ENCODE data around the gene GRAMD1A.
"Not testable (repeated sequence)": the region's sequence is repeated elsewhere in the genome, so short reads cannot be mapped to it uniquely, and the experiment has no call there.

The GRAMD1A gene

DNA sequence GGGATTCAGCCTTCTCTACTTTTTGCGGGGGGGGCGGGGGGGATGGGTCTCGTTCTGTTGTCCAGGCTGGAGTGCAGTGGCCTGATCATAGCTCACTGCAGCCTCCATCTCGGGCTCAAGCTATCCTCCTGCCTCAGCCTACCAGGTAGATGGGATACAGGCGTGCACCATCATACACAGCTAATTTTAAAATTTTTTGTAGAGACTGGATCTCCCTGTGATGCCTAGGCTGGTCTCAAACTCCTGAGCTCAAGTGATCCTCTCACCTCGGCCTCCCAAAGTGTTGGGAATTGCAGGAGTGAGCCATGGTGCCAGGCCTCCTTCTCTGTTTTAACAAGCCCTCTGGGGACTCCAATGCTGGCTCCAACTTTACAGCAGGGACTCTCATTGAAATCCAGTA lies 35.5 kb upstream of the GRAMD1A start:
- Histone ChIP-seq H2AFZ (ENCODE audit: low read length) (peak overlapping the region; percentile 98), H4K91ac (ENCODE audit: low read depth, low read length, poor library complexity) (no peak overlapping the region), H2BK120ac (ENCODE audit: low read depth, low read length) (no peak overlapping the region), H3K4me3 (ENCODE audit: low read length in 2 of 2) (peak overlapping the region in 1 of 2 donors; percentile 72), H3K4me1 (ENCODE audit: control insufficient read depth in 2 of 2, insufficient read depth in 1 of 2, low read depth in 1 of 2, low read length in 2 of 2) (peaks cover 0 to 5% of the 10 kb centered on the region in 2 donors), H2BK15ac (ENCODE audit: low read length) (no peak overlapping the region), H3K27ac (replicated peaks; ENCODE audit: low read length) (no peak overlapping the region), H3K14ac (ENCODE audit: low read length) (no peak overlapping the region), H4K8ac (ENCODE audit: low read depth, low read length) (no peak overlapping the region), H3K4ac (ENCODE audit: low read length) (no peak overlapping the region), H2BK5ac (ENCODE audit: low read length) (no peak overlapping the region), H3K9ac (ENCODE audit: low read depth, low read length, poor library complexity) (no peak overlapping the region), H2AK5ac (ENCODE audit: low read depth, low read length) (no peak overlapping the region), H2BK12ac (ENCODE audit: low read length) (no peak overlapping the region), H3K23ac (ENCODE audit: low read depth, low read length, poor library complexity) (no peak overlapping the region), H3K27me3 (ENCODE audit: control insufficient read depth in 3 of 3, insufficient read depth in 3 of 3, low read depth in 1 of 3, low read length in 3 of 3) (peaks cover 0 to 2% (median 0%) of the 10 kb centered on the region in 3 experiments), H3K4me2 (ENCODE audit: insufficient read depth, low read length, poor library complexity, severe bottlenecking) (no peak overlapping the region), H3K36me3 (replicated peaks in 1 of 2; ENCODE audit: control insufficient read depth in 2 of 2, insufficient read depth in 2 of 2, low read length in 2 of 2) (peaks cover 6 to 8% of the 10 kb centered on the region in 2 donors), H3K18ac (ENCODE audit: low read length) (no peak overlapping the region), H3K9me3 (replicated peaks in 1 of 2; ENCODE audit: control insufficient read depth in 2 of 2, insufficient read depth in 1 of 2, low read depth in 1 of 2, low read length in 2 of 2) (peaks cover 9 to 36% of the 10 kb centered on the region in 2 donors), H3K79me1 (ENCODE audit: low read depth, low read length) (peaks cover 2% of the 10 kb centered on the region)
- no peak for DNase-seq (ENCODE audit: low spot score)
- WGBS, 2 donors (ENCODE audit: extremely low coverage in 2 of 2, insufficient read length in 2 of 2, insufficient replicate concordance in 1 of 2): no CpG with 5 or more reads among the region's 6 CpGs

DNA sequence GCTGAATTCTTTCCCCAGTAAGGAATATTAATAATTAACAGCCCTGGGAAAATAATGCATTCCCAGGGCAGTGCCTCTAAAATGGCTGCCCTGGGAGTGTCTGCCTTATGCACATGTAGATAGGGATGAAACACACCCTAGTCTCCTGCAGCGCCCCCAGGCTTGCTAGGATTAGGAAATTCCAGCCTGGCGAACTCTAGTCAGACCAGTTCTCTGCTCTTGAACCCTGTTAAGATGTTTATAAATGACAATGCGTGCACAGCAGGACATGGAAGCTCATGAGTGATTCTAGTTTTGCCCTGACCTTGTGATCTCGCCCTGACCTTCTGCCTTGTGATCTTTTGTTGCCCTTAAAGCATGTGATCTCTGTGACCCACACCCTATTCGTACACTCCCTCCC lies 34.6 kb upstream of the GRAMD1A start:
- H3K23ac ChIP-seq (ENCODE audit: low read depth, low read length, poor library complexity); H2BK120ac ChIP-seq (ENCODE audit: low read depth, low read length); H3K14ac ChIP-seq (ENCODE audit: low read length); H2AK5ac ChIP-seq (ENCODE audit: low read depth, low read length); H2BK12ac ChIP-seq (ENCODE audit: low read length); H3K4me2 ChIP-seq (ENCODE audit: insufficient read depth, low read length, poor library complexity, severe bottlenecking); H2AFZ ChIP-seq (ENCODE audit: low read length); H3K9ac ChIP-seq (ENCODE audit: low read depth, low read length, poor library complexity); H3K27me3 ChIP-seq (ENCODE audit: control insufficient read depth in 3 of 3, insufficient read depth in 3 of 3, low read depth in 1 of 3, low read length in 3 of 3); H3K79me1 ChIP-seq (ENCODE audit: low read depth, low read length); H3K4ac ChIP-seq (ENCODE audit: low read length); H3K4me3 ChIP-seq (ENCODE audit: low read length in 2 of 2); H3K18ac ChIP-seq (ENCODE audit: low read length); H2BK5ac ChIP-seq (ENCODE audit: low read length); H3K36me3 ChIP-seq (replicated peaks in 1 of 2; ENCODE audit: control insufficient read depth in 2 of 2, insufficient read depth in 2 of 2, low read length in 2 of 2); H3K4me1 ChIP-seq (ENCODE audit: control insufficient read depth in 2 of 2, insufficient read depth in 1 of 2, low read depth in 1 of 2, low read length in 2 of 2); DNase-seq (ENCODE audit: low spot score); H2BK15ac ChIP-seq (ENCODE audit: low read length); H4K91ac ChIP-seq (ENCODE audit: low read depth, low read length, poor library complexity); H4K8ac ChIP-seq (ENCODE audit: low read depth, low read length); H3K27ac ChIP-seq (replicated peaks; ENCODE audit: low read length): not testable (repeated sequence)
- peaks cover 2 to 29% of the 10 kb centered on the region in 2 donors for H3K9me3 ChIP-seq (replicated peaks in 1 of 2; ENCODE audit: control insufficient read depth in 2 of 2, insufficient read depth in 1 of 2, low read depth in 1 of 2, low read length in 2 of 2)
- WGBS, 2 donors (ENCODE audit: extremely low coverage in 2 of 2, insufficient read length in 2 of 2, insufficient replicate concordance in 1 of 2): no CpG with 5 or more reads among the region's 5 CpGs

DNA sequence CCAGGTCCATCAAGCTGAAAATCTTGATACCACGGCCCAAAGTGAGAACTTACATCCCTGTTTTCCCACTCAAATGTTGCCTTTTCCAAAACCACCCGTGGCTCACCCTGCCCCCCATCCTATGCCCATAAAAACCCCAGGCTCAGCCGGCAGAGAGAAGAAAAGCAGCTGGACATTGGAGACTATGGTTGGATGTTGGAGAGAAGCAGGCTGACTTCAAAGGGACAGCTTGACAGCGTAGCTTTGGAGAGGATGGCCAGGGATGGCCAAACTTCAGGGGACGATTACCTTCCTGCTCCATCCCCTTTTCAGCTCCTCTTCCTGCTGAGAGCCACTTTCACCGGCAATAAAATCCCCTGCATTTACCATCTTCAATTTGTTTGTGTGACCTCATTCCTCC lies 32.6 kb upstream of the GRAMD1A start:
- H3K4me1 ChIP-seq (ENCODE audit: control insufficient read depth in 2 of 2, insufficient read depth in 1 of 2, low read depth in 1 of 2, low read length in 2 of 2): peaks cover 0 to 5% of the 10 kb centered on the region in 2 donors
- H2BK120ac ChIP-seq (ENCODE audit: low read depth, low read length): no peak overlapping the region
- H2BK5ac ChIP-seq (ENCODE audit: low read length): no peak overlapping the region
- H3K4ac ChIP-seq (ENCODE audit: low read length): no peak overlapping the region
- no peak for DNase-seq (ENCODE audit: low spot score)
- H2AFZ ChIP-seq (ENCODE audit: low read length): no peak overlapping the region
- H3K9me3 ChIP-seq (replicated peaks in 1 of 2; ENCODE audit: control insufficient read depth in 2 of 2, insufficient read depth in 1 of 2, low read depth in 1 of 2, low read length in 2 of 2): peaks cover 0 to 25% of the 10 kb centered on the region in 2 donors
- H3K27ac ChIP-seq (replicated peaks; ENCODE audit: low read length): no peak overlapping the region
- peaks cover 0 to 3% (median 2%) of the 10 kb centered on the region in 3 experiments for H3K27me3 ChIP-seq (ENCODE audit: control insufficient read depth in 3 of 3, insufficient read depth in 3 of 3, low read depth in 1 of 3, low read length in 3 of 3)
- no peak overlapping the region for H2BK15ac ChIP-seq (ENCODE audit: low read length)
- no peak overlapping the region for H2BK12ac ChIP-seq (ENCODE audit: low read length)
- no peaks in the 10 kb centered on the region for H3K79me1 ChIP-seq (ENCODE audit: low read depth, low read length)
- no peak overlapping the region for H3K4me3 ChIP-seq (ENCODE audit: low read length in 2 of 2)
- no peak overlapping the region for H3K4me2 ChIP-seq (ENCODE audit: insufficient read depth, low read length, poor library complexity, severe bottlenecking)
- no peak overlapping the region for H3K9ac ChIP-seq (ENCODE audit: low read depth, low read length, poor library complexity)
- no CpG with 5 or more reads among the region's 6 CpGs for WGBS, 2 donors (ENCODE audit: extremely low coverage in 2 of 2, insufficient read length in 2 of 2, insufficient replicate concordance in 1 of 2)
- no peak overlapping the region for H4K91ac ChIP-seq (ENCODE audit: low read depth, low read length, poor library complexity)
- no peak overlapping the region for H3K23ac ChIP-seq (ENCODE audit: low read depth, low read length, poor library complexity)
- no peak overlapping the region for H3K18ac ChIP-seq (ENCODE audit: low read length)
- no peak overlapping the region for H4K8ac ChIP-seq (ENCODE audit: low read depth, low read length)
- no peak overlapping the region for H2AK5ac ChIP-seq (ENCODE audit: low read depth, low read length)
- no peak overlapping the region for H3K14ac ChIP-seq (ENCODE audit: low read length)
- H3K36me3 ChIP-seq (replicated peaks in 1 of 2; ENCODE audit: control insufficient read depth in 2 of 2, insufficient read depth in 2 of 2, low read length in 2 of 2): peaks cover 0 to 2% of the 10 kb centered on the region in 2 donors

- no peak overlapping the region for H4K91ac ChIP-seq (ENCODE audit: low read depth, low read length, poor library complexity)
- no peak overlapping the region for H2AK5ac ChIP-seq (ENCODE audit: low read depth, low read length)
- DNase-seq (ENCODE audit: low spot score): no peak
- no peak overlapping the region for H3K14ac ChIP-seq (ENCODE audit: low read length)
- no peaks in the 10 kb centered on the region for H3K36me3 ChIP-seq (replicated peaks in 1 of 2; ENCODE audit: control insufficient read depth in 2 of 2, insufficient read depth in 2 of 2, low read length in 2 of 2)
- H2BK120ac ChIP-seq (ENCODE audit: low read depth, low read length): no peak overlapping the region
- H4K8ac ChIP-seq (ENCODE audit: low read depth, low read length): no peak overlapping the region
- H3K4me1 ChIP-seq (ENCODE audit: control insufficient read depth in 2 of 2, insufficient read depth in 1 of 2, low read depth in 1 of 2, low read length in 2 of 2): peaks cover 0 to 2% of the 10 kb centered on the region in 2 donors
- H3K18ac ChIP-seq (ENCODE audit: low read length): no peak overlapping the region
- no peak overlapping the region for H3K27ac ChIP-seq (replicated peaks; ENCODE audit: low read length)
- H2BK5ac ChIP-seq (ENCODE audit: low read length): no peak overlapping the region
- no peak overlapping the region for H3K4me3 ChIP-seq (ENCODE audit: low read length in 2 of 2)
- peaks cover 0 to 3% (median 0%) of the 10 kb centered on the region in 3 experiments for H3K27me3 ChIP-seq (ENCODE audit: control insufficient read depth in 3 of 3, insufficient read depth in 3 of 3, low read depth in 1 of 3, low read length in 3 of 3)
- H3K4ac ChIP-seq (ENCODE audit: low read length): no peak overlapping the region
- H2AFZ ChIP-seq (ENCODE audit: low read length): no peak overlapping the region
- no CpG with 5 or more reads among the region's 6 CpGs for WGBS, 2 donors (ENCODE audit: extremely low coverage in 2 of 2, insufficient read length in 2 of 2, insufficient replicate concordance in 1 of 2)
- no peak overlapping the region for H2BK12ac ChIP-seq (ENCODE audit: low read length)
- H3K9me3 ChIP-seq (replicated peaks in 1 of 2; ENCODE audit: control insufficient read depth in 2 of 2, insufficient read depth in 1 of 2, low read depth in 1 of 2, low read length in 2 of 2): peaks cover 0 to 24% of the 10 kb centered on the region in 2 donors
- no peak overlapping the region for H2BK15ac ChIP-seq (ENCODE audit: low read length)
- no peak overlapping the region for H3K4me2 ChIP-seq (ENCODE audit: insufficient read depth, low read length, poor library complexity, severe bottlenecking)
- H3K23ac ChIP-seq (ENCODE audit: low read depth, low read length, poor library complexity): no peak overlapping the region
- no peak overlapping the region for H3K9ac ChIP-seq (ENCODE audit: low read depth, low read length, poor library complexity)
- no peaks in the 10 kb centered on the region for H3K79me1 ChIP-seq (ENCODE audit: low read depth, low read length)
These were observed 30.4 kb upstream of the GRAMD1A start for GRCh38 chr19:34969721-34970120.

Measured in neuronal stem cell (in vitro differentiated cells).